Measurements from ENCODE around the gene ANAPC4.
A peak's percentile ranks its signal among the peaks of the same experiment; 100 is the strongest.

ANAPC4 gene

GRCh38 chr4:25433966-25434827, 57.1 kb downstream of the ANAPC4 start:
- no peak for TF ChIP-seq CTCF (IDR thresholded peaks at IDR 0.05; ENCODE audit: insufficient read depth, missing control alignments)
- DNase-seq (ENCODE audit: insufficient read length, low spot score) (no peak), FAIRE-seq (no peak)

GRCh38 chr4:25437926-25438325, 60.9 kb downstream of the ANAPC4 start:
- DNase-seq (ENCODE audit: insufficient read length, low spot score), result no peak
- no peak for FAIRE-seq
- TF ChIP-seq CTCF (IDR thresholded peaks at IDR 0.05; ENCODE audit: insufficient read depth, missing control alignments), result no peak

GRCh38 chr4:25439918-25440477, 62.9 kb downstream of the ANAPC4 start:
- FAIRE-seq (peak; percentile 81), DNase-seq (ENCODE audit: insufficient read length, low spot score) (peak; percentile 37)
- TF ChIP-seq CTCF (IDR thresholded peaks at IDR 0.05; ENCODE audit: insufficient read depth, missing control alignments), result peak; percentile 84

GRCh38 chr4:25440478-25441030, 63.5 kb downstream of the ANAPC4 start:
- FAIRE-seq (no peak), DNase-seq (ENCODE audit: insufficient read length, low spot score) (no peak)
- TF ChIP-seq CTCF (IDR thresholded peaks at IDR 0.05; ENCODE audit: insufficient read depth, missing control alignments), result no peak

- peak; percentile 94 for TF ChIP-seq CTCF (IDR thresholded peaks at IDR 0.05; ENCODE audit: insufficient read depth, missing control alignments)
- DNase-seq (ENCODE audit: insufficient read length, low spot score), result peak; percentile 27
- no peak for FAIRE-seq
Measured at GRCh38 chr4:25441519-25442117, 64.6 kb downstream of the ANAPC4 start.

- FAIRE-seq (no peak), DNase-seq (ENCODE audit: insufficient read length, low spot score) (no peak)
- TF ChIP-seq CTCF (IDR thresholded peaks at IDR 0.05; ENCODE audit: insufficient read depth, missing control alignments), result no peak
Measured at GRCh38 chr4:25442863-25443307, 65.8 kb downstream of the ANAPC4 start.
